ENCODE data around the gene ZNF335. TPM values are rescaled to one million over a fixed set of nuclear protein-coding genes. Genes with fewer than 3 reads are reported as not detected.

The ZNF335 gene
- total and polyA plus RNA-seq, 2 experiments from 2014 or later = 6.9 to 10.8 TPM

- Histone ChIP-seq H3K36me3 (ENCODE audit: low read depth) (peaks cover 14% of the 10 kb centered on the region; the same call in 1 of the 2 replicates), H2AFZ (no peak overlapping the region), H3K9me3 (ENCODE audit: low read depth) (no peaks in the 10 kb centered on the region), H3K9me2 (ENCODE audit: insufficient read depth) (no peaks in the 10 kb centered on the region), H4K20me1 (ENCODE audit: insufficient read depth) (no peaks in the 10 kb centered on the region), H3K27me3 (replicated peaks; ENCODE audit: insufficient read depth) (no peaks in the 10 kb centered on the region), H3K9ac (no peak overlapping the region), H3K79me2 (ENCODE audit: insufficient read depth) (0 out of 2 replicates have a peak, but pooled peaks cover 2% of the 10 kb centered on the region), H3K27ac (no peak overlapping the region), H3K4me2 (ENCODE audit: unreplicated experiment) (no peak overlapping the region), H3F3A (ENCODE audit: insufficient read depth) (no peaks in the 10 kb centered on the region), H3K4me3 (no peak overlapping the region), H3K4me1 (ENCODE audit: insufficient read depth) (no peaks in the 10 kb centered on the region)
- WGBS, 2 experiments (ENCODE audit: low coverage in 1 of 2, low lambda C conversion rate in 2 of 2, missing lambda C conversion rate in 2 of 2) = 81 to 88% methylated on average over 9 to 13 of the region's 13 CpGs
- DNase-seq = no peak
- TF ChIP-seq EZH2 (IDR thresholded peaks at IDR 0.05; ENCODE audit: insufficient read depth, poor library complexity, severe bottlenecking) (no peak), EZH2phosphoT487 (IDR thresholded peaks at IDR 0.05; ENCODE audit: insufficient read depth, low read depth) (no peak)
- in situ Hi-C loops (cut with MboI) = no loop called here
These were observed 72.8 kb downstream of the ZNF335 start for GRCh38 chr20:45899046-45899835.

Other genes starting within 250 kb of the ZNF335 start
- gene SPINT4, start 249.9 kb downstream of the ZNF335 start, total RNA-seq (2014; rRNA removed; shearing (Covaris generic)) = not detected in 2 replicates
- not detected in 2 replicates for gene SPINT4, start 249.9 kb downstream of the ZNF335 start, polyA plus RNA-seq (2016; fragmentation: Nextera tagmentation; extraction: Ambion mirVana)
- gene WFDC3, start 180.3 kb downstream of the ZNF335 start, total RNA-seq (2014; rRNA removed; shearing (Covaris generic)) = 0.76 TPM in 1 of 2 replicates, not detected in the other
- 2.4 and 3.6 TPM in 2 replicates for gene WFDC3, start 180.3 kb downstream of the ZNF335 start, polyA plus RNA-seq (2016; fragmentation: Nextera tagmentation; extraction: Ambion mirVana)
- gene DNTTIP1, start 180.2 kb downstream of the ZNF335 start, total RNA-seq (2014; rRNA removed; shearing (Covaris generic)) = 12.4 and 22.9 TPM in 2 replicates
- 57.2 and 57.6 TPM in 2 replicates for gene DNTTIP1, start 180.2 kb downstream of the ZNF335 start, polyA plus RNA-seq (2016; fragmentation: Nextera tagmentation; extraction: Ambion mirVana)
- 33.8 and 38.8 TPM in 2 replicates for gene UBE2C, start 159.6 kb downstream of the ZNF335 start, total RNA-seq (2014; rRNA removed; shearing (Covaris generic))
- 69.2 and 78.4 TPM in 2 replicates for gene UBE2C, start 159.6 kb downstream of the ZNF335 start, polyA plus RNA-seq (2016; fragmentation: Nextera tagmentation; extraction: Ambion mirVana)
- not detected in 2 replicates for gene TNNC2, start 144.9 kb downstream of the ZNF335 start, total RNA-seq (2014; rRNA removed; shearing (Covaris generic))
- 0.83 and 1.1 TPM in 2 replicates for gene TNNC2, start 144.9 kb downstream of the ZNF335 start, polyA plus RNA-seq (2016; fragmentation: Nextera tagmentation; extraction: Ambion mirVana)
- 88.4 and 100 TPM in 2 replicates for gene SNX21, start 138.4 kb downstream of the ZNF335 start, total RNA-seq (2014; rRNA removed; shearing (Covaris generic))
- gene SNX21, start 138.4 kb downstream of the ZNF335 start, polyA plus RNA-seq (2016; fragmentation: Nextera tagmentation; extraction: Ambion mirVana) = 50.9 and 54.7 TPM in 2 replicates
- 37.2 and 55.2 TPM in 2 replicates for gene ACOT8, start 114.8 kb downstream of the ZNF335 start, total RNA-seq (2014; rRNA removed; shearing (Covaris generic))
- 30.0 and 32.9 TPM in 2 replicates for gene ACOT8, start 114.8 kb downstream of the ZNF335 start, polyA plus RNA-seq (2016; fragmentation: Nextera tagmentation; extraction: Ambion mirVana)
- 4.3 and 5.3 TPM in 2 replicates for gene ZSWIM3, start 114.6 kb downstream of the ZNF335 start, total RNA-seq (2014; rRNA removed; shearing (Covaris generic))
- gene ZSWIM3, start 114.6 kb downstream of the ZNF335 start, polyA plus RNA-seq (2016; fragmentation: Nextera tagmentation; extraction: Ambion mirVana) = 1.9 and 2.0 TPM in 2 replicates
- 7.7 and 8.9 TPM in 2 replicates for gene ZSWIM1, start 91.0 kb downstream of the ZNF335 start, total RNA-seq (2014; rRNA removed; shearing (Covaris generic))
- gene ZSWIM1, start 91.0 kb downstream of the ZNF335 start, polyA plus RNA-seq (2016; fragmentation: Nextera tagmentation; extraction: Ambion mirVana) = 6.6 and 8.5 TPM in 2 replicates
- gene SPATA25, start 84.6 kb downstream of the ZNF335 start, total RNA-seq (2014; rRNA removed; shearing (Covaris generic)) = not detected in 2 replicates
- gene SPATA25, start 84.6 kb downstream of the ZNF335 start, polyA plus RNA-seq (2016; fragmentation: Nextera tagmentation; extraction: Ambion mirVana) = 0.27 TPM in 1 of 2 replicates, not detected in the other
- gene NEURL2, start 81.0 kb downstream of the ZNF335 start, total RNA-seq (2014; rRNA removed; shearing (Covaris generic)) = 4.3 and 8.3 TPM in 2 replicates
- 1.4 and 2.1 TPM in 2 replicates for gene NEURL2, start 81.0 kb downstream of the ZNF335 start, polyA plus RNA-seq (2016; fragmentation: Nextera tagmentation; extraction: Ambion mirVana)
- gene CTSA, start 80.9 kb downstream of the ZNF335 start, total RNA-seq (2014; rRNA removed; shearing (Covaris generic)) = 154 and 176 TPM in 2 replicates
- gene CTSA, start 80.9 kb downstream of the ZNF335 start, polyA plus RNA-seq (2016; fragmentation: Nextera tagmentation; extraction: Ambion mirVana) = 303 and 321 TPM in 2 replicates
- gene PLTP, start 60.0 kb downstream of the ZNF335 start, total RNA-seq (2014; rRNA removed; shearing (Covaris generic)) = 14.5 and 22.6 TPM in 2 replicates
- 24.4 and 25.7 TPM in 2 replicates for gene PLTP, start 60.0 kb downstream of the ZNF335 start, polyA plus RNA-seq (2016; fragmentation: Nextera tagmentation; extraction: Ambion mirVana)
- 4.2 and 5.3 TPM in 2 replicates for gene PCIF1, start 37.5 kb downstream of the ZNF335 start, total RNA-seq (2014; rRNA removed; shearing (Covaris generic))
- gene PCIF1, start 37.5 kb downstream of the ZNF335 start, polyA plus RNA-seq (2016; fragmentation: Nextera tagmentation; extraction: Ambion mirVana) = 23.8 and 24.3 TPM in 2 replicates
- not detected in 2 replicates for gene MMP9, start 36.7 kb upstream of the ZNF335 start, total RNA-seq (2014; rRNA removed; shearing (Covaris generic))
- 0.10 and 0.13 TPM in 2 replicates for gene MMP9, start 36.7 kb upstream of the ZNF335 start, polyA plus RNA-seq (2016; fragmentation: Nextera tagmentation; extraction: Ambion mirVana)
- gene SLC12A5, start 57.0 kb upstream of the ZNF335 start, total RNA-seq (2014; rRNA removed; shearing (Covaris generic)) = not detected in 2 replicates
- 0.55 and 0.58 TPM in 2 replicates for gene SLC12A5, start 57.0 kb upstream of the ZNF335 start, polyA plus RNA-seq (2016; fragmentation: Nextera tagmentation; extraction: Ambion mirVana)
- 15.9 and 20.4 TPM in 2 replicates for gene NCOA5, start 117.8 kb upstream of the ZNF335 start, total RNA-seq (2014; rRNA removed; shearing (Covaris generic))
- gene NCOA5, start 117.8 kb upstream of the ZNF335 start, polyA plus RNA-seq (2016; fragmentation: Nextera tagmentation; extraction: Ambion mirVana) = 14.9 and 15.3 TPM in 2 replicates
- 1.8 and 2.5 TPM in 2 replicates for gene CD40, start 146.1 kb upstream of the ZNF335 start, total RNA-seq (2014; rRNA removed; shearing (Covaris generic))
- 2.8 and 3.4 TPM in 2 replicates for gene CD40, start 146.1 kb upstream of the ZNF335 start, polyA plus RNA-seq (2016; fragmentation: Nextera tagmentation; extraction: Ambion mirVana)